Measurements from ENCODE around the gene BMP6. TPM values are rescaled to one million over a fixed set of nuclear protein-coding genes. Genes with fewer than 3 reads are reported as not detected.
"Not testable (repeated sequence)": the region's sequence is repeated elsewhere in the genome, so short reads cannot be mapped to it uniquely, and the experiment has no call there.

BMP6 gene
- total RNA-seq, 4 donors from 2014 or later = 1.8 to 7.4 (median 3.8) TPM

DNA sequence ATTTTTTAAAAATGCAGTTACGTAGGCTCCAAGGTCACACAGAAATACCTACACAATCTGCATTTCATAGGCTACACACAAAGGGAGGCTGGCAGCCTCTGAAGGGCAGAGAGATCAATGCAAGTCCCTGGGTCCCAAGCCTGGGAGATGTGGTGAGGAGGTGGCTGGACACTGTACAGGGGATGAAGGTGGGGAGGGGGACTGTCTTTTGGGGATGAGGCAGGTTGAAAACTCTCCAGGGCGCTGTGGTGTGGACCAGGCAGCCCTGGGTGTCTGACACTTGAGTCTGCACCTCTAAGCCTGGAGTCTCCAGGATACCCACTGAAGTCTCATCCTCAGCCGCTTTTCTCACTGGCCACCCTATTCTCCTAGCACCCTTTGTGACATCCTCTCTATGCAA, 160.2 kb downstream of the BMP6 start:
- H3K4me1 ChIP-seq = no peaks in the 10 kb centered on the region
- WGBS = 96% methylated on average over 3 of the region's 3 CpGs
- H3K36me3 ChIP-seq = peaks cover 98% of the 10 kb centered on the region
- H3K9me3 ChIP-seq = no peaks in the 10 kb centered on the region
- no peak for DNase-seq (ENCODE audit: low spot score in 2 of 2)
- no peak overlapping the region for H3K27ac ChIP-seq
- no peaks in the 10 kb centered on the region for H3K27me3 ChIP-seq
- no peak overlapping the region for H3K4me3 ChIP-seq
- no peak for TF ChIP-seq POLR2A (IDR thresholded peaks at IDR 0.05)
- TF ChIP-seq, protein P1, sequence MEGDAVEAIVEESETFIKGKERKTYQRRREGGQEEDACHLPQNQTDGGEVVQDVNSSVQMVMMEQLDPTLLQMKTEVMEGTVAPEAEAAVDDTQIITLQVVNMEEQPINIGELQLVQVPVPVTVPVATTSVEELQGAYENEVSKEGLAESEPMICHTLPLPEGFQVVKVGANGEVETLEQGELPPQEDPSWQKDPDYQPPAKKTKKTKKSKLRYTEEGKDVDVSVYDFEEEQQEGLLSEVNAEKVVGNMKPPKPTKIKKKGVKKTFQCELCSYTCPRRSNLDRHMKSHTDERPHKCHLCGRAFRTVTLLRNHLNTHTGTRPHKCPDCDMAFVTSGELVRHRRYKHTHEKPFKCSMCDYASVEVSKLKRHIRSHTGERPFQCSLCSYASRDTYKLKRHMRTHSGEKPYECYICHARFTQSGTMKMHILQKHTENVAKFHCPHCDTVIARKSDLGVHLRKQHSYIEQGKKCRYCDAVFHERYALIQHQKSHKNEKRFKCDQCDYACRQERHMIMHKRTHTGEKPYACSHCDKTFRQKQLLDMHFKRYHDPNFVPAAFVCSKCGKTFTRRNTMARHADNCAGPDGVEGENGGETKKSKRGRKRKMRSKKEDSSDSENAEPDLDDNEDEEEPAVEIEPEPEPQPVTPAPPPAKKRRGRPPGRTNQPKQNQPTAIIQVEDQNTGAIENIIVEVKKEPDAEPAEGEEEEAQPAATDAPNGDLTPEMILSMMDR (IDR thresholded peaks at IDR 0.05) = no peak

DNA sequence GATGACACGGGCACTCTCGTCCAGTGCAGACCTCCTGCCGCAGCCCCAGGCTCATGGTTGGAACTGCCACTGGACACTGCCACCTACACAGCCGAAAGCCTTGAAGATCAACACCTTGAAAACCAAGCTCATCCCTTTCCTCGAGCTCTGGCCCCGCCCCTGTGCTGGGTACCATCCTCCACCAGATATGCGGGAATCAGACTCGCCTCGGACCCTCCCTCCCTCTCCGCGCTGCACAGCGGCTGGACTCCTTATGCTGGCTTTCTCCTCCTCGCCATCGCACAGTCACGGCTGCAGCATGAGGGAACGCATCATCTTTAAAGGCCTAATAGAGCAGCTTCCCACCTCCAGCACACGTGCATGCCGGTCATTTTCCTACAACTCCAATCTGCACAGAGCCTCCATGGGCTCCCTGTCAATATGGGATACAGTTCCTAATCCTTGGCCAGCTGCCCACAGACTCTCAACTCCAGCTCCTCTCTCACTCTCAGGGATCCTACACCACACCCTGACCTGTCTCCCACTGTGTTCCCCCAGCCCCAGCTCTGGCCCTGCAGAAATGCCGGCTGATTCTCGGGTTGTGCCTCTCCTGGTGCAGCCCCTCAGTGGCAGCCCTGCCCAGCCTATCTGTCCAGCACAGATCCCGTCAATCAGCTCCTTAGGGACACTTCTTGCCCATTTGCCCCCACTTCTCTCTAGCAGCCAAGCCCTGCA, 161.5 kb downstream of the BMP6 start:
- WGBS = 96% methylated on average over 21 of the region's 21 CpGs
- Histone ChIP-seq H3K36me3 (peaks cover 98% of the 10 kb centered on the region), H3K27me3 (no peaks in the 10 kb centered on the region), H3K27ac (no peak overlapping the region), H3K9me3 (no peaks in the 10 kb centered on the region), H3K4me1 (no peaks in the 10 kb centered on the region), H3K4me3 (no peak overlapping the region)
- DNase-seq (ENCODE audit: low spot score in 2 of 2) = no peak
- TF ChIP-seq EP300 (IDR thresholded peaks at IDR 0.05) = no peak
- TF ChIP-seq POLR2AphosphoS5 (IDR thresholded peaks at IDR 0.05) = no peak
- TF ChIP-seq, protein P1 (IDR thresholded peaks at IDR 0.05) = no peak
- no peak for TF ChIP-seq POLR2A (IDR thresholded peaks at IDR 0.05)

DNA sequence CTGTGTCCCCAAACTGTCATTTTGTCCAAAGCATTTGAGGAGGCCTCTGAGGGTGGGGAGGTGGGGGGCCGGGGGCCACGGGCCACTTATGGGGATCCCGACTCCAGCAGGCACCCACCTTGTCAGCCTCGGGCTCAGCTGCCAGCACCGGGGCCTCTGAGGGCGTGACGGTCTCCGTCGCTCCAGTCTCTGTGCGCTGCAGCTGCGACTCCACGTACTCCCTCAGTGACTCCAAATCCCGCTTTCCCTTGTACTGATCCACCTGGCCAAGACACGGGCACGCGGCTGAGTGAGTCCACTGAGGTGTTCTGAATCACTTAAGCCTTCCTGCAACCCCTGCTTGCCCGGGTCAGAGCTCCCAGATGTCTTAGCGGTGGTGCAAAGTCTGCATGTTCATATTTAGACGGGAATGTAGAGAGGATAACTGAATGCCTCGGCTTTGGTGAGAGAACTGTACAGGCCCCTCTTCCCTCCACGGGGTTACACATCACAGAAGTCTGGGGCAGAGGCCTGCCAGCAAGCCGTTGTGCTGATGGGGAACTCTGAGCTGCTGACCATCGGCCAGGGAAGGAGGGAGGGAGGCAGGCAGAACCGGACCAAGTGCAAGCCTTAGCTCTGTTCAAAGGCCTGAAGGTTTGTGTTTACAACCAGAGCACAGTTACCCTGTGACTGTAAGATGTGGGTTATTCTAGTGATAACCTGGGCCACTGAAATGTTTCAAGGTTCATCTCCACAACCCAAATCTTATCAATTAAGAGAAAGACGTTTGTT, 162.9 kb downstream of the BMP6 start:
- peaks cover 98% of the 10 kb centered on the region for H3K36me3 ChIP-seq

DNA sequence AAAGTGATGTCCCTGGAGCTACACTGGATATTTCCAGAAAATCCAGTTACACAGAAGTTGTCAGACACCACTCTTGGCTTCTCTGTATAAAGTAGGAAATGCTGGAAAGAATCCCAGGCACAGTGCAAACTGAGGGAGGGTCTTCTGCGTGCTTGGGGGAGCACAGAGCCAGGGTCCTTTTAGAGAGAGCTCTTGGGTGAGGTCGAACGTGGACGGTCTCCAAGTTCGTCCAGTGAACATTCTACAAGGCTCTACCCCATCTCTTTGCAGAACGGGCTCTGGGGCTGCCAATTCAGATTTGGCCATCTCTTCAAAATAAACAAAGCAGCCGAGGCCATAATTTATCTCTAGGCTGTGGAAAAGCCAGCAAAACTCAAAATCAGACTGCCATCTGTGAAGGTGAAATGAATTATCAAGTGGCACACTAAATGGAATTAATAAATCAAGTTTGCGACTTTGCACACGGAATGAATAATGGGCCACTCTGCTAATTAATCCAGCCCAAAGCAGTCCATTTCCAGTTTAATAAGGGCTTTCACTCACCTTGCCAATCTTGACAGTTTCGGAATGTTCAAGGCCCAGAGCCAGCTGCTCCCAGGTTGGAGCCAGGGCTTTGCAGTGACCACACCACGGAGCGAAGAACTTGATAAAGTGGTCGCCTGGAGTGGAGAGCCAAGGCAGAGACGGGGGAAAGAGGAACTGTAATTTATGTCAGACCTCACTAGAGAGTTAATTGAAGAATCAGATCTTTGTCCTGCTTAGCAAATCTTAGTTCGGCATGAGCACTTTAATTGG, 165.4 kb downstream of the BMP6 start:
- H3K27ac ChIP-seq = no peak overlapping the region
- H3K36me3 ChIP-seq = peaks cover 98% of the 10 kb centered on the region
- no peaks in the 10 kb centered on the region for H3K27me3 ChIP-seq
- H3K9me3 ChIP-seq = no peaks in the 10 kb centered on the region
- H3K4me1 ChIP-seq = no peaks in the 10 kb centered on the region
- WGBS = 81% methylated on average over 15 of the region's 15 CpGs
- H3K4me3 ChIP-seq = no peak overlapping the region
- TF ChIP-seq EP300 (IDR thresholded peaks at IDR 0.05) (no peak), POLR2AphosphoS5 (IDR thresholded peaks at IDR 0.05) (no peak), POLR2A (IDR thresholded peaks at IDR 0.05) (no peak)
- TF ChIP-seq, protein P1 (IDR thresholded peaks at IDR 0.05) = no peak
- DNase-seq (ENCODE audit: low spot score in 2 of 2) = no peak

More for the DNA sequence above, 162.9 kb downstream of the BMP6 start:
- 91% methylated on average over 25 of the region's 25 CpGs for WGBS
- Histone ChIP-seq H3K4me3 (no peak overlapping the region), H3K27ac (no peak overlapping the region), H3K9me3 (no peaks in the 10 kb centered on the region), H3K27me3 (no peaks in the 10 kb centered on the region), H3K4me1 (no peaks in the 10 kb centered on the region)
- TF ChIP-seq POLR2AphosphoS5 (IDR thresholded peaks at IDR 0.05) (no peak), POLR2A (IDR thresholded peaks at IDR 0.05) (no peak), EP300 (IDR thresholded peaks at IDR 0.05) (no peak)
- TF ChIP-seq, protein P1 (IDR thresholded peaks at IDR 0.05) = no peak
- no peak for DNase-seq (ENCODE audit: low spot score in 2 of 2)

DNA sequence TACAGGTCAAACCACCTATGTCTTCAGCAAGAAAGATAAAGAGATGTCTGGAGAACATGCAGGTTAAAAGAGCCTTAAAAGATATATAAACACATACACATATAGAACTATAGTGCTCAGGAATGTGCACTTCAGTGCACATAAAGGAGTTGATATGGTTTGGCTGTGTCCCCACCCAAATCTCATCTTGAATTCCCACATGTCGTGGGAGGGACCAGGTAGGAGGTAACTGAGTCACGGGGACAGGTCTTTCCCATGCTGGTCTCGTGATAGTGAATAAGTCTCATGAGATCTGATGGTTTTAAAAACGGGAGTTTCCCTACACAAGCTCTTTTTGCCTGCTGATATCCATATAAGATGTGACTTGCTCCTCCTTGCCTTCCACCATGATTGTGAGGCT, 166.5 kb downstream of the BMP6 start:
- H3K36me3 ChIP-seq = peaks cover 96% of the 10 kb centered on the region
- H3K4me1 ChIP-seq; DNase-seq (ENCODE audit: low spot score in 2 of 2); H3K27ac ChIP-seq; H3K4me3 ChIP-seq; H3K9me3 ChIP-seq; H3K27me3 ChIP-seq: not testable (repeated sequence)
- 84% methylated on average over 4 of the region's 4 CpGs for WGBS
